Erythroblast (primary cell): ENCODE results near the gene TNIK.

Source experiments
- GATA1 ChIP-seq: IDR thresholded peaks from 2 replicates; pipeline ENCODE4 v1.6.1; 2011; ENCODE audit warnings: low read depth, mild to moderate bottlenecking, control low read depth, low read length, moderate library complexity
- POLR2A ChIP-seq: IDR thresholded peaks from 2 replicates; pipeline ENCODE4 v1.6.1; 2011; ENCODE audit warnings: mild to moderate bottlenecking, low read length

DNA sequence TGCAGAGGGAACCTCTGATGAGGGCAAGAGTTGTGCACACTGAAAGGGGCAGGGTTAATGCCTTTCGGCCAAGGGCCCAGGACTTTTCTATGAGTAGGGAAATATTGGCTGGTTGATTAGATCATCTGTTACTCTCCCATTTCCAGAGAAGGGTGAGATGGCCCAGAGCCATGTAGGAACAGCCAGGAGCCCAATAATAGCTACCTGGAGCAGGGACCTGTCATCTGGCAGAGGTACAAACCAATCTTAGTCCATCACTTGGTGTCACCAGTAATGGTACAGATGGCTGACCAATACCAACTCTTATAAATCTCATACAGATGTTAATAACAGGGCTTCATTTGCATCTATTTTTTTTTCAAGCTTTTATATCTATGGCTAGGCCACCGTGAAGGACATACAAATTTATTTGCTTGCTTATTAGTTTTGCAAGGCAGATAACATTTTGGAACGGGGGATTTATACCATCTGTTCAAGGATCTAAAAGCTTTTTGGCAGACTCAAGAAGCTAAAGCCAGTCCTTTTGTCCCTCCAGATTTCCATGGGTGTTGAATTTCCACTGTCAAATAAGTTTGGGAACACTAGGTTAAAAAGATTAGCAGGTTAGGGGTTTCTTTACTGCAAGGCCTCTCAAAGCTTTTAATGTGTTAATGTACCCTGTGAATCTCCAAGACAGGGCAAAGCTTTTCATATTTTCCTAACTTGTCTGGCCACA lies 79.3 kb downstream of the TNIK start:
- TF ChIP-seq POLR2A: no peak
- TF ChIP-seq GATA1: no peak
